Body of pancreas (tissue), 4 donors: Measurements from ENCODE around the gene STK17A.

Source experiments
- CTCF ChIP-seq, 7 experiments: fragments of 450-650 bp in 4 of 7; fragments of 200-600 bp in 3 of 7; sonication (generic) in 3 of 7; IDR thresholded peaks; one replicate each; pipeline ENCODE4 v1.5.1; 2016 to 2019; ENCODE audit warnings: antibody characterized with exemption in 7 of 7
- POLR2A ChIP-seq, 3 donors: fragments of 450-650 bp; IDR thresholded peaks; one replicate each; pipeline ENCODE4 v1.6.1; 2016; ENCODE audit warnings: antibody characterized with exemption in 3 of 3, mild to moderate bottlenecking in 2 of 3

DNA sequence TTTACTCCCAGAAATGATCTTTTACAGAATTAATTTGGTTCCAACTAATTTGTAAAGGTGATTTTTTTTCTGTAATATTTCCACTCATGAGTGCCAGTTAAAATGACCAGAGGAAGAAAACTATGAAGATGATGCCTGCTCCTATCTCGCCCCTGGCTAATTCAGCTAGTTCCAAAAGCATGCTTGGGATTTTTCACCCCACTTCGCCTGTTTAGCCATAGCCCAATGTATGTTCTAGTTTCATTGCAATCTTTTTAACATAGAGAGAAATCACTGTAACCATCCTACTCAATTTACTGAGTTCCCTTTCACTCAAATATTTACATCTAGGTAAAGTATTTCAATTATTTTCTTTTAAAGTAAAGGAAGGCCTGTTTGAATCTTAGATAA is 23.0 kb upstream of the STK17A start:
- TF ChIP-seq CTCF (IDR thresholded peaks at IDR 0.05) (no peak), POLR2A (IDR thresholded peaks at IDR 0.05) (no peak)
